GM12878 (cell line): ENCODE measurements around the gene NHS. TPM values are rescaled to one million over a fixed set of nuclear protein-coding genes. Genes with fewer than 3 reads are reported as not detected.

Experiments
- ATAC-seq: fragments of 200-7000 bp; cut with Tn5 transposase; 3 replicates; pipeline ENCODE4 v1.9.1; 2020; ENCODE audit warnings: mild to moderate bottlenecking, moderate library complexity
- BruUV-seq: library from RNA; stranded (reverse); fragments of 400-500 nt; replicated peaks from 2 replicates; lab custom pipeline; 2021; lab: Mats Ljungman, UMichigan
- CTCF ChIA-PET: fragments of 300-600 bp; sonication (Branson Sonifier 250); formaldehyde crosslinking; extraction: SDS; loops from one replicate; lab custom pipeline; 2021; ENCODE audit warnings: inconsistent platforms; lab: Yijun Ruan, JAX
- POLR2A ChIA-PET: fragments of 350-600 bp; formaldehyde crosslinking; extraction: SDS; loops from one replicate; lab custom pipeline; 2021; ENCODE audit warnings: inconsistent platforms; lab: Charles Lee
- RAD21 ChIA-PET: fragments of 300-600 bp; sonication (Branson Sonifier 250); formaldehyde crosslinking; loops from one replicate; lab custom pipeline; 2023; ENCODE audit warnings: antibody characterized with exemption; ENCODE audit not compliant: unreplicated experiment; lab: Charles Lee
- SMC1A ChIA-PET: fragments of 300-600 bp; sonication (Branson Sonifier 250); formaldehyde crosslinking; loops from one replicate; lab custom pipeline; 2023; ENCODE audit not compliant: unreplicated experiment, uncharacterized antibody; lab: Charles Lee
- DNase-seq: peaks from one replicate; pipeline ENCODE4 v3.0.0-alpha.2; 2011; ENCODE audit warnings: low read depth, low spot score
- FAIRE-seq: peaks from 3 replicates; lab custom pipeline; 2011; peaks lifted over from hg19 to GRCh38; lab: Jason Lieb, UNC
- H2AFZ ChIP-seq: 2 replicates; pipeline ENCODE4 v1.6.0; 2011; ENCODE audit warnings: low read depth, low read length, control low read depth; ENCODE audit not compliant: control insufficient read depth
- H3K27ac ChIP-seq: 2 replicates; pipeline ENCODE4 v1.5.1; 2011; ENCODE audit warnings: control low read depth; ENCODE audit not compliant: control insufficient read depth, insufficient read depth
- H3K27me3 ChIP-seq, 2 experiments: replicated peaks in 1 of 2; 2 replicates each; pipeline versions ENCODE4 v1.6.0 to v1.6.1; 2011; ENCODE audit warnings: low read length in 1 of 2; ENCODE audit not compliant: control insufficient read depth in 2 of 2, insufficient read depth in 2 of 2
- H3K36me3 ChIP-seq, 2 experiments: 2 replicates each; pipeline ENCODE4 v1.5.1; 2011; ENCODE audit warnings: low read length in 1 of 2; ENCODE audit not compliant: control insufficient read depth in 2 of 2, insufficient read depth in 2 of 2
- H3K4me1 ChIP-seq: 2 replicates; pipeline ENCODE4 v1.6.1; 2011; ENCODE audit warnings: mild to moderate bottlenecking, low read length, moderate library complexity, mixed read lengths; ENCODE audit not compliant: control insufficient read depth, insufficient read depth
- H3K4me2 ChIP-seq: 2 replicates; pipeline ENCODE4 v1.6.0; 2011; ENCODE audit warnings: control low read depth; ENCODE audit not compliant: control insufficient read depth, insufficient read depth
- H3K4me3 ChIP-seq: fragments of 200-600 bp; sonication (generic); 2 replicates; pipeline ENCODE4 v1.5.1; 2016
- H3K79me2 ChIP-seq: 2 replicates; pipeline ENCODE4 v1.6.0; 2011; ENCODE audit warnings: low read length; ENCODE audit not compliant: control insufficient read depth, insufficient read depth
- H3K9ac ChIP-seq: 2 replicates; pipeline ENCODE4 v1.8.0; 2011; ENCODE audit warnings: low read length, control low read depth, mixed read lengths; ENCODE audit not compliant: control insufficient read depth, insufficient read depth
- H3K9me3 ChIP-seq: replicated peaks from 3 replicates; pipeline ENCODE4 v1.5.1; 2011; ENCODE audit warnings: mild to moderate bottlenecking, low read length; ENCODE audit not compliant: control insufficient read depth, insufficient read depth
- H4K20me1 ChIP-seq: 2 replicates; pipeline ENCODE4 v1.6.0; 2011; ENCODE audit not compliant: control insufficient read depth, insufficient read depth
- BMI1 ChIP-seq: fragments of 450-650 bp; IDR thresholded peaks from 2 replicates; pipeline ENCODE4 v1.6.1; 2016; ENCODE audit warnings: mild to moderate bottlenecking, moderate library complexity, borderline replicate concordance
- BRCA1 ChIP-seq: IDR thresholded peaks from 2 replicates; pipeline ENCODE4 v1.6.1; 2011; ENCODE audit warnings: low read depth, low read length, improper control_type of control experiment
- CBFB ChIP-seq: IDR thresholded peaks from 2 replicates; pipeline ENCODE4 v1.6.1; 2016; ENCODE audit warnings: antibody characterized with exemption, low read depth
- EP300 ChIP-seq, 2 experiments: fragments of 150-350 bp in 1 of 2; IDR thresholded peaks; 2 replicates each; pipeline ENCODE4 v1.6.1; 2011 to 2012; ENCODE audit warnings: low read depth in 2 of 2, low read length in 2 of 2, borderline replicate concordance in 1 of 2, improper control_type of control experiment in 1 of 2, inconsistent platforms in 1 of 2; ENCODE audit not compliant: control insufficient read depth in 1 of 2
- FOXM1 ChIP-seq: IDR thresholded peaks from 2 replicates; pipeline ENCODE4 v1.6.1; 2012; ENCODE audit warnings: low read depth, mild to moderate bottlenecking, inconsistent platforms, low read length, moderate library complexity
- MTA2 ChIP-seq: fragments of 450-650 bp; IDR thresholded peaks from 2 replicates; pipeline ENCODE4 v1.6.1; 2016; ENCODE audit warnings: low read depth, mild to moderate bottlenecking, moderate library complexity
- NFYB ChIP-seq: IDR thresholded peaks from 2 replicates; pipeline ENCODE4 v1.6.1; 2011; ENCODE audit warnings: low read depth, mild to moderate bottlenecking, low read length, improper control_type of control experiment, moderate library complexity; ENCODE audit not compliant: insufficient read depth
- NKRF ChIP-seq: fragments of 450-650 bp; conservative IDR thresholded peaks from 2 replicates; pipeline ENCODE4 v1.6.1; 2017; ENCODE audit warnings: mild to moderate bottlenecking, moderate library complexity
- NR2C2 ChIP-seq: IDR thresholded peaks from 2 replicates; pipeline ENCODE4 v1.6.1; 2011; ENCODE audit warnings: borderline replicate concordance, low read depth; ENCODE audit not compliant: control insufficient read depth, insufficient read length
- RFX5 ChIP-seq: IDR thresholded peaks from 2 replicates; pipeline ENCODE4 v1.6.1; 2011; ENCODE audit warnings: low read depth, low read length, improper control_type of control experiment
- SPI1 ChIP-seq: IDR thresholded peaks from 2 replicates; pipeline ENCODE4 v1.6.1; 2011; ENCODE audit warnings: low read depth, mild to moderate bottlenecking, low read length, moderate library complexity, borderline replicate concordance; ENCODE audit not compliant: insufficient read depth
- TAF1 ChIP-seq: IDR thresholded peaks from 2 replicates; pipeline ENCODE4 v1.6.1; 2011; ENCODE audit warnings: mild to moderate bottlenecking, low read depth, low read length, borderline replicate concordance
- WGBS: methylation state at CpG from one replicate; pipeline ENCODE4 v1.1.6; 2016; ENCODE audit warnings: low lambda C conversion rate; ENCODE audit not compliant: insufficient replicate concordance, insufficient coverage; ENCODE audit errors: missing lambda C conversion rate; 5-methylcytosine and 5-hydroxymethylcytosine counted together
- in situ Hi-C: fragments of 300-500 bp; cut with MboI; formaldehyde crosslinking; loops from 9 replicates; pipeline ENCODE4 v1.14.3; 2018; ENCODE audit warnings: mixed read lengths
- intact Hi-C: fragments of 100-400 bp; cut with micrococcal nuclease; formaldehyde crosslinking; loops from one replicate; pipeline ENCODE4 v1.14.2; 2022; ENCODE audit not compliant: unreplicated experiment
- polyA plus RNA-seq, 11 experiments: library from polyadenylated mRNA; depleted of rRNA in 4 of 11; unstranded in 6 of 11; stranded (reverse) in 5 of 11; fragments of >200 nt; fragmentation: Nextera tagmentation in 4 of 11; fragmentation: Illumina TruSeq in 1 of 11; extraction: Ambion mirVana in 4 of 11; extraction: Trizol in 1 of 11; gene quantifications; 1 replicate in 1 of 11; 2 replicates in 10 of 11; pipeline versions ENCODE4 v1.2.1 to v1.2.3, GENCODE V29; 2011 to 2016; ENCODE audit warnings: inconsistent platforms in 2 of 11, missing spikeins in 2 of 11, low read depth in 1 of 11
- total RNA-seq, 4 experiments: library from RNA; depleted of rRNA in 3 of 4; stranded (reverse); fragments of >200 nt in 3 of 4; fragmentation: Illumina TruSeq in 1 of 4; extraction: Trizol in 1 of 4; gene quantifications; 2 replicates each; pipeline versions ENCODE4 v1.2.1 to v1.2.3, GENCODE V29; 2013 to 2021

Gene NHS
- total and polyA plus RNA-seq, 10 of the 15 experiments (the other 5 are each of a cell fraction or from before 2014, with no cell fraction given) = under 0.01 to 0.07 (median 0.03) TPM; not detected in 7

GRCh38 chrX:17581641-17582040 is 206.6 kb downstream of the NHS start:
- SMC1A ChIA-PET = no interaction called here
- RAD21 ChIA-PET = no interaction called here
- BruUV-seq = no TSS peak

More at GRCh38 chrX:17581641-17582040, 206.6 kb downstream of the NHS start:
- WGBS = 23% methylated on average over 5 of the region's 5 CpGs
- Histone ChIP-seq H2AFZ (no peak overlapping the region), H3K27ac (no peak overlapping the region), H3K79me2 (no peaks in the 10 kb centered on the region), H4K20me1 (no peaks in the 10 kb centered on the region), H3K4me1 (no peaks in the 10 kb centered on the region), H3K4me2 (no peak overlapping the region), H3K4me3 (no peak overlapping the region), H3K36me3 (no peaks in the 10 kb centered on the region), H3K9me3 (no peaks in the 10 kb centered on the region), H3K27me3 (no peaks in the 10 kb centered on the region), H3K9ac (no peak overlapping the region)
- intact Hi-C loops (no loop called here), in situ Hi-C loops (no loop called here)
- ATAC-seq (no peak), FAIRE-seq (no peak), DNase-seq (no peak)
- ChIA-PET CTCF (interaction anchor here (1.2 kb wide), 1 partner anchor 9 kb away, joined by 3 read pairs; no protein-coding TSS in a partner anchor), POLR2A (no interaction called here)
- TF ChIP-seq NR2C2 (no peak), BRCA1 (no peak), EP300 (IDR thresholded peaks at IDR 0.05; ENCODE audit: borderline replicate concordance in 1 of 2, control insufficient read depth in 1 of 2, low read depth in 2 of 2, low read length in 2 of 2) (no peak), NFYB (no peak), TAF1 (no peak), SPI1 (no peak), NKRF (no peak), BMI1 (no peak), RFX5 (no peak), MTA2 (no peak), CBFB (no peak), FOXM1 (no peak)
